Esophagus mucosa (tissue), 1 donor: Measurements from ENCODE around the gene NRM. TPM values are rescaled to one million over a fixed set of nuclear protein-coding genes. Genes with fewer than 3 reads are reported as not detected.
"Not testable (repeated sequence)": the region's sequence is repeated elsewhere in the genome, so short reads cannot be mapped to it uniquely, and the experiment has no call there.

Experiments used
- ATAC-seq: fragments of 200-7000 bp; cut with Tn5 transposase; one replicate; pipeline ENCODE4 v1.9.1; 2020
- total RNA-seq: library from RNA; stranded (reverse); gene quantifications from one replicate; pipeline ENCODE4 v1.2.4, GENCODE V29; 2023
- donor health status: DM: yes; HTN: yes; CAD: no.

The NRM gene
- total RNA-seq, 1 donor from 2014 or later: 12.7 TPM

- peak; percentile 74 for ATAC-seq
Measured at GRCh38 chr6:30719791-30720737, 29.3 kb upstream of the NRM start, which contains the start of gene TUBB. Gene TUBB (plus strand): TSS chr6:30720352. CDS start chr6:30720507, 155 bp downstream.

GRCh38 chr6:30719356-30719755, 28.6 kb upstream of the NRM start:
- no peak for ATAC-seq

GRCh38 chr6:30717845-30718720, 27.3 kb upstream of the NRM start:
- ATAC-seq: not testable (repeated sequence)

GRCh38 chr6:30717129-30717844, 26.5 kb upstream of the NRM start, which contains the start of gene MDC1:
Gene MDC1 (minus strand): TSS chr6:30717281. CDS start chr6:30715175, 2,106 bp downstream.
- peak; percentile 86 for ATAC-seq

DNA sequence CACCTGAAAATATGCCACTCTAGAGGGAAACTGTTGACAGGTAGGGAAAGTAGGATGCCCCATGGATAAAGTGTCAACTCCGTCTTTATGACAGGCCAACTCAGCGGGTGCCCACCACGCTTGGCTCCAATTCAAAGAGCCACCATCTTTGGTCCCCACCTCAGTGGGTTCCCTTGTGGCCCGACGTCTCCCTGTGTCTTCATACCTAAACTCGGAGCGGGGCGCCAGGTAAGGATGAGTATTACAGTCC, 26.0 kb upstream of the NRM start:
- ATAC-seq: no peak

GRCh38 chr6:30714263-30714662, 23.5 kb upstream of the NRM start:
- no peak for ATAC-seq

DNA sequence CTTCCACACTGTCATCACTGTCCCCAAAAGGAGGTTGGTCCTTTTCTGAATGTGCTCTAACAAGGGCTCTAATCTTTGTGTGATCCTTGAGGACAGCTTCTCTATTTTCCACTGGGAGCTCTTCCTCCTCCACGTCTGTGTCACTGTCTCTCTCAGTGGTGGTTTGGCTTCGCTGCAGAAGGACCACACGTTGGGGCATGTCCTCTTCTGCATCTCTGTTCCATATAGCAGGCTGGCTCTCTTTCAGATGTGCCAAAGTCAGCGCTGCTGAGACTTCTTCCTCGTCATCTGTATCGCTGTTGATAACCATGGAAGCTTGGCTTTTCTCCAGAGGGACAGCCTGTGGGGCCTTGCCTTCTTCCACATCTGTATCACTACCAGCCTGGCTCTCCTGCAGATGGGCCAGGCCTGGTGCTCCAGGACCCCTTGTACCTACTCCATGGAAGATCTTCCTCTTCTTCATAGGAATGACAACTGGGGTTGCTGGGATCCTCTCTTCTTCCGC, 21.7 kb upstream of the NRM start:
- no peak for ATAC-seq

- ATAC-seq: no peak
Measured at GRCh38 chr6:30711758-30712380, 21.1 kb upstream of the NRM start.

DNA sequence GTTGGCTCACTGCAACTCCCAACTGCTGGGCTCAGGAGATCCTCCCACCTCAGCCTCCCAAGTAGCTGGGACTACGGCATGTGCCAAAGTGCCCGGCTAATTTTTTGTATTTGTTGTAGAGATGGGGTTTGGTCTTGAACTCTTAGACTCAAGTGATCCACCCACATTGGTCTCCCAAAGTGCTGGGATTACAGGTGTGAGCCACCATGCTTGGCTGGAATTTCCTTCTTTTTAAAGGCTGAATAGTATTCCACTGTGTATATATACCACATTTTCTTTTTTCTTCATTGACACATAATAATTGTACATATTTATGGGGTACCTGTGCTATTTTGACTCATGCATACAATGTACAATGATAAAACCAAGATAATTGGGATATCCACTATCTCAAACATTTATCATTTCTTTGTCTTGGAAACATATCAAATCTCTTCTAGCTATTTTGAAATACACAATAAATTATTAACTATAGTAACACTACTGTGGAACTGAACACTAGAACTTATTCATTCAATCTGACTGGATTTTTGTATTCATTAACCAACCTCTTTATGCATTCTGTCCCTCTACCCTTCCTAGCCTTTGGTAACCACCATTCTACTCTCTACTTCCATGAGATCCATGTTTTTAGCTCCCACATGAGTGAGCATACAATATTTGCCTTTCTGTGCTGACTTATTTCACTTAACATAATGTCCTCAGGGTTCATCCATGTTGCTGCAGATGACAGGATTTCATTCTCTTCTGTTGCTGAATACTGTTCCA, 18.5 kb upstream of the NRM start:
- no peak for ATAC-seq

DNA sequence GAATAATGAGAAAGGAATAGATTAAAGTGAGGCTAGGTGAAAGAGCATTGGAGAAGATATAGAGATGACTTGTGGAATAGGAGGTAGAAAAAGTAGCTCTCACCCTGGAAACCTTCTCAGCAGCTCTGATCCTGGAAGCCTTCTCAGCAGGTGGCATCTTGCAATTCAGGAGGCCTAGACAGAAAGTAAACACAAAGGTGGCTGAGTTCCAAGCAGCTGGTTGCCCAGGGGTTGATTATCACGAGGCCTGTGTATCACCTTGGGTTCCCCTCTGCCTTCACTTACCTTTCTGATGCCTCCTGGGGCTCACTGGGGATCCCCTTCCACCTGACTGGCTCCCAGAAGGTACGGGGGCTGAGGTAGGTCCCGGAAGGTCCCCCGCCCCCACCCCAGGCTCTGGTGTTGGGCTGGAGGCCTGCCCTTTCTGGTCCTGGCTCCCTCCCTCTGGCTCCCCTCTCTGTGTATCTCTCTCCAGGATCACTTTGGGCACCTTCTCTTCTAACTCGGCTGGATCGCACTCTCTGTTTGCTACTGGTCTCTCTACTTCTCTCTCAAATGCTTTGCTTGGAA, 16.6 kb upstream of the NRM start:
- peak; percentile 21 for ATAC-seq

GRCh38 chr6:30705620-30706019, 14.8 kb upstream of the NRM start:
- no peak for ATAC-seq

DNA sequence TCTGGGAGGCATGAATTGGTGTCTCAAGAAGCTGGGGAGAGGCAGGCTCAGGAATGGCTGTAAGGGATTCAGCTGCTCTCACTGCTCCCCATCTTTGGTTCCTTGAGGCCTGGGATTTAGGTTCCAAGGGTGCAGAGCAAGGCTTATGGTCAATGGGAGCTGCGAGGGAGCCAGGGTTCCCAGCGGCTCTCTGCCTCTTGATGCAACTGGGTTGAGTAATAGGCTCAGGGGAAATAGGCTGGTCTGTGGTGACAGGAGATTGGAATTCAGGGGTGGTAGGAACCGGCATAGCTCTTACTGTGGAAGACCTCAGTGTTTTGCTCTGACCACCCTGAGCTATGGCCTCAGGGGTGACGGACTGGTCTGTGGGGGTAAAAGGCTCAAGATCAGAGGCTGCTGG, 13.0 kb upstream of the NRM start:
- ATAC-seq: peak; percentile 18

- ATAC-seq: no peak
Measured at GRCh38 chr6:30703011-30703410, 12.2 kb upstream of the NRM start.

GRCh38 chr6:30700340-30700739, 9.6 kb upstream of the NRM start:
- peak; percentile 41 for ATAC-seq

GRCh38 chr6:30696432-30696831, 5.6 kb upstream of the NRM start:
- no peak for ATAC-seq

DNA sequence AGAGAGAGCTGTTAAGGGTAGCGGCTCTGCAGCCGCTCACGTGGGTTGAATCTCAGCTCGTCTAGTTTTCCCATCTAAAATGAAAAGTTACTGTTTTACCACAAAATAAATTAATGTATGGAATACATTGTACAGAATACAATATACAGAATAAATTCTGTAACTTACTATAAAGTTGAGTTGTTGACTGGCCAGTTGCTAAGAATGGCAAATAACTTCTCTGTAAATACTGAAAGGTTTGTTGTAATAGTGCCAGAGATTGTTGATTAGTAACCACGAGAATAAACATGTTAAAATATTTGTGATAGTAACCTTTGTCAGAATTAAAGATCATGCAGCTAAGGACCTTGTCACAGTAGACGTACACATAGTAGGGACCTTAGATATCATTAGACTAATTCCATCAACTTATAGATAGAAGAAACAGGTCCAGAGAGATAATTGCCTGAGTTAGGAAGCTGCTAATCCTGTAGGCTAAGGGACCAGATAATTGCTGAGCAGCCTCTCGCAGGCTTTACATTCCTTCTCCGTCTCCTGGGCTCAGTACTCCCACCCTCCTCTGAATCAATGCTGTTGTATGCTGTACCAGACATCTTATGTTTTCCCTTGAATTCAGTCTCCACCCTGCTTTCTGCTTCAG, 544 bp upstream of the NRM start:
- no peak for ATAC-seq

GRCh38 chr6:30689985-30690384, 799 bp downstream of the NRM start:
- ATAC-seq: no peak

GRCh38 chr6:30689022-30689865, 1.5 kb downstream of the NRM start:
- ATAC-seq: no peak

DNA sequence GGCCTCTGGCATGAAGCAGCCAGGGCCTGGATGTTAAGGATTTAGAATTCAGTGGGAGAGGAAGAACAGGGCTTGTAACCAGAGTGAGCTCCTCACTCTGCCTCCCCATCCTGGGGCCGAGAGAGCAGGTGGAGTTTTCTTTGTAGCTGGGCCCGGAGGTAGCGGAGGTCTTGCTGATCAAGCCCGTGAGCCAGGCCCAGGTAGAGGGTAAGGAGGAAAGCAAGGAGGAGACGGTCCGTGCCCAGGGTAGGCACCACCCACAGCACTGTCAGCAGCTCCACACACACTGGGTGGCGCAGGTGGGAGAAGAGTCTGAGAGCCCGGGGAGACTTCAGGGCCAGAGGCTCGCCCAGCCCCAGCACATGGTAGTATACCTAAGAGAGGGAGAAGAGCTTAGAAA, 2.2 kb downstream of the NRM start:
- no peak for ATAC-seq
